Measurements from ENCODE around the gene IRX2.

Gene IRX2

GRCh38 chr5:2697041-2697440 is 54.4 kb downstream of the IRX2 start:
- no peak for DNase-seq (ENCODE audit: low spot score)

Measured in SW480 (cell line).